BE2C (cell line): ENCODE measurements around the gene BTNL9.

Experiments
- DNase-seq: peaks from one replicate; pipeline ENCODE4 v3.0.0-alpha.2; 2020
- H3K27me3 ChIP-seq: fragments of 250-450 bp; sonication (Bioruptor Pico); 2 replicates; pipeline ENCODE4 v1.5.1; 2020; ENCODE audit warnings: mild to moderate bottlenecking
- H3K36me3 ChIP-seq: fragments of 250-450 bp; sonication (Bioruptor Pico); 2 replicates; pipeline ENCODE4 v1.5.1; 2020; ENCODE audit warnings: mild to moderate bottlenecking
- H3K4me1 ChIP-seq: fragments of 250-450 bp; sonication (Bioruptor Pico); 2 replicates; pipeline ENCODE4 v1.5.1; 2020
- H3K4me3 ChIP-seq: 2 replicates; pipeline ENCODE4 v1.5.1; 2011; ENCODE audit warnings: low read depth, low read length
- H3K9me3 ChIP-seq: fragments of 250-450 bp; sonication (Bioruptor Pico); 2 replicates; pipeline ENCODE4 v1.5.1; 2020
- CTCF ChIP-seq: IDR thresholded peaks from 2 replicates; pipeline ENCODE4 v1.5.1; 2012; ENCODE audit warnings: mild to moderate bottlenecking, low read depth, low read length

The BTNL9 gene

GRCh38 chr5:181063514-181063913, 23.4 kb downstream of the BTNL9 start:
- H3K4me1 ChIP-seq: no peaks in the 10 kb centered on the region
- H3K9me3 ChIP-seq: no peaks in the 10 kb centered on the region
- peaks cover 47% of the 10 kb centered on the region for H3K27me3 ChIP-seq
- DNase-seq: no peak
- H3K36me3 ChIP-seq: no peaks in the 10 kb centered on the region
- no peak for TF ChIP-seq CTCF
- H3K4me3 ChIP-seq: no peak overlapping the region

- H3K9me3 ChIP-seq: no peaks in the 10 kb centered on the region
- no peaks in the 10 kb centered on the region for H3K4me1 ChIP-seq
- H3K4me3 ChIP-seq: no peak overlapping the region
- H3K27me3 ChIP-seq: peaks cover 38% of the 10 kb centered on the region
- H3K36me3 ChIP-seq: no peaks in the 10 kb centered on the region
- DNase-seq: no peak
- TF ChIP-seq CTCF: no peak
Measured at GRCh38 chr5:181064987-181065386, 24.9 kb downstream of the BTNL9 start.

GRCh38 chr5:181069767-181070491, 29.9 kb downstream of the BTNL9 start:
- Histone ChIP-seq H3K27me3 (peaks cover 22% of the 10 kb centered on the region), H3K36me3 (no peaks in the 10 kb centered on the region), H3K9me3 (no peaks in the 10 kb centered on the region), H3K4me3 (no peak overlapping the region), H3K4me1 (no peaks in the 10 kb centered on the region)
- no peak for DNase-seq
- no peak for TF ChIP-seq CTCF

- H3K4me1 ChIP-seq: no peaks in the 10 kb centered on the region
- no peaks in the 10 kb centered on the region for H3K9me3 ChIP-seq
- H3K27me3 ChIP-seq: peaks cover 23% of the 10 kb centered on the region
- TF ChIP-seq CTCF: no peak
- no peak for DNase-seq
- no peak overlapping the region for H3K4me3 ChIP-seq
- H3K36me3 ChIP-seq: no peaks in the 10 kb centered on the region
Measured at GRCh38 chr5:181070523-181070922, 30.5 kb downstream of the BTNL9 start.

GRCh38 chr5:181071257-181071656, 31.2 kb downstream of the BTNL9 start:
- Histone ChIP-seq H3K36me3 (no peaks in the 10 kb centered on the region), H3K4me3 (no peak overlapping the region), H3K27me3 (peaks cover 26% of the 10 kb centered on the region), H3K4me1 (no peaks in the 10 kb centered on the region), H3K9me3 (no peaks in the 10 kb centered on the region)
- no peak for DNase-seq
- no peak for TF ChIP-seq CTCF

GRCh38 chr5:181076920-181077319, 36.9 kb downstream of the BTNL9 start:
- Histone ChIP-seq H3K4me1 (no peaks in the 10 kb centered on the region), H3K9me3 (no peaks in the 10 kb centered on the region), H3K27me3 (peaks cover 4% of the 10 kb centered on the region; the same call in 1 of the 2 replicates), H3K36me3 (no peaks in the 10 kb centered on the region), H3K4me3 (no peak overlapping the region)
- DNase-seq: no peak
- no peak for TF ChIP-seq CTCF
